ENCODE data around the gene NDUFB2. TPM values are rescaled to one million over a fixed set of nuclear protein-coding genes. Genes with fewer than 3 reads are reported as not detected.

NDUFB2 gene
- total and polyA plus RNA-seq, 9 of the 15 experiments (the other 6 are each of a cell fraction or from before 2014, with no cell fraction given), result 220 to 2,075 (median 320) TPM

DNA sequence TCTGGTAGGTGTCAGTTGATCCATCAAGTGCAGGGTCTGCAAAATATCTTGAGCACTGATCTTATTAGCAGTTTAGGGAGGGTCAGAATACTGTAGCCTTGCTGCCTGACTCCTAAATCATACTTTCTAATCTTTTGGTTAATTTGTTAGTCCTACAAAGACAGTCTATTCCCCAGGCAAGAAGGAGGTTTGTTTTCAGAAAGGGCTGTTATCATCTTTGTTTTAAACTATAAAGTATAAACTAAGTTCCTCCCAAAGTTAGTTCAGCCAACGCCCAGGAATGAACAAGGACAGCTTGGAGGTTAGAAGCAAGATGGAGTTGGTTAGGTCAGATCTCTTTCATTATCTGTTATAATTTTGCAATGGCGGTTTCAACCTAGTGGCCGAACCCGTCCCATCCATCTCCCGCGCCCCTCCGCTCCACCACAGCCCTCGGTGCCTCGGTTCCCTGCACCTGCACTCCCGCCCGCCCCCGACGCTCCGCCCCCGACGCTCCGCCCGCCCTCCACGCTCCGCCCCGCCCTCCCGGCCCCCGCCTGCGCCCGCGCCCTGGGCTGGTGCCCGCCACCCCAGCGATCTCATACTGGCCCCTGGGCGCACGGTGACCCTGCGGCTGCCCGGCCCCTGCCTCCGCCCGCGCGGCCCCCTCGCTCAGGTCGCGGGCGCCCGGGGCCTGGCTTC, 24.0 kb upstream of the NDUFB2 start, which contains the start of gene ADCK2 (continued):
- no peak for TF ChIP-seq BHLHE40 (IDR thresholded peaks at IDR 0.05; ENCODE audit: low read length)
- no peak for TF ChIP-seq HMG20B (CRISPR knock-in tag; IDR thresholded peaks at IDR 0.05)
- no peak for TF ChIP-seq PHF21A (IDR thresholded peaks at IDR 0.05; ENCODE audit: borderline replicate concordance, low read depth)
- no peak; the same call in 1 of the 2 replicates for TF ChIP-seq MYC (IDR thresholded peaks at IDR 0.05; ENCODE audit: low read depth, low read length)
- no peak for TF ChIP-seq MYC (CRISPR knock-in tag; IDR thresholded peaks at IDR 0.05; ENCODE audit: borderline replicate concordance, low read depth)
- no peak for TF ChIP-seq HDAC1 (IDR thresholded peaks at IDR 0.05)
- TF ChIP-seq ZNF274 (IDR thresholded peaks at IDR 0.05; ENCODE audit: borderline replicate concordance, low read depth, low read length), result no peak
- TF ChIP-seq ZNF282 (CRISPR knock-in tag; IDR thresholded peaks at IDR 0.05), result no peak
- no peak for TF ChIP-seq MCM2 (IDR thresholded peaks at IDR 0.05; ENCODE audit: low read depth)
- TF ChIP-seq, protein P1, sequence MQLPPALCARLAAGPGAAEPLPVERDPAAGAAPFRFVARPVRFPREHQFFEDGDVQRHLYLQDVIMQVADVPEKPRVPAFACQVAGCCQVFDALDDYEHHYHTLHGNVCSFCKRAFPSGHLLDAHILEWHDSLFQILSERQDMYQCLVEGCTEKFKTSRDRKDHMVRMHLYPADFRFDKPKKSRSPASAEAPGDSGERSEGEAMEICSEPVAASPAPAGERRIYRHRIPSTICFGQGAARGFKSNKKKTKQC (CRISPR knock-in tag; IDR thresholded peaks at IDR 0.05), result no peak
- no peak for TF ChIP-seq CREBBP (IDR thresholded peaks at IDR 0.05; ENCODE audit: low read depth, low read length)
- TF ChIP-seq PTBP1 (IDR thresholded peaks at IDR 0.05; ENCODE audit: low read depth, low read length), result no peak
- peak; percentile 25; the same call in 1 of the 2 replicates for TF ChIP-seq ZNF507 (tag; conservative IDR thresholded peaks at IDR 0.05)
- TF ChIP-seq ZNF347 (CRISPR knock-in tag; IDR thresholded peaks at IDR 0.05; ENCODE audit: low read depth), result no peak
- TF ChIP-seq, protein P2, sequence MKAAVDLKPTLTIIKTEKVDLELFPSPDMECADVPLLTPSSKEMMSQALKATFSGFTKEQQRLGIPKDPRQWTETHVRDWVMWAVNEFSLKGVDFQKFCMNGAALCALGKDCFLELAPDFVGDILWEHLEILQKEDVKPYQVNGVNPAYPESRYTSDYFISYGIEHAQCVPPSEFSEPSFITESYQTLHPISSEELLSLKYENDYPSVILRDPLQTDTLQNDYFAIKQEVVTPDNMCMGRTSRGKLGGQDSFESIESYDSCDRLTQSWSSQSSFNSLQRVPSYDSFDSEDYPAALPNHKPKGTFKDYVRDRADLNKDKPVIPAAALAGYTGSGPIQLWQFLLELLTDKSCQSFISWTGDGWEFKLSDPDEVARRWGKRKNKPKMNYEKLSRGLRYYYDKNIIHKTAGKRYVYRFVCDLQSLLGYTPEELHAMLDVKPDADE (conservative IDR thresholded peaks at IDR 0.05; ENCODE audit: control insufficient read depth, low read depth, low read length), result no peak
- no peak for TF ChIP-seq ZNF699 (CRISPR knock-in tag; IDR thresholded peaks at IDR 0.05; ENCODE audit: insufficient replicate concordance)
- no peak for TF ChIP-seq HLTF (IDR thresholded peaks at IDR 0.05)
- TF ChIP-seq, protein P3, sequence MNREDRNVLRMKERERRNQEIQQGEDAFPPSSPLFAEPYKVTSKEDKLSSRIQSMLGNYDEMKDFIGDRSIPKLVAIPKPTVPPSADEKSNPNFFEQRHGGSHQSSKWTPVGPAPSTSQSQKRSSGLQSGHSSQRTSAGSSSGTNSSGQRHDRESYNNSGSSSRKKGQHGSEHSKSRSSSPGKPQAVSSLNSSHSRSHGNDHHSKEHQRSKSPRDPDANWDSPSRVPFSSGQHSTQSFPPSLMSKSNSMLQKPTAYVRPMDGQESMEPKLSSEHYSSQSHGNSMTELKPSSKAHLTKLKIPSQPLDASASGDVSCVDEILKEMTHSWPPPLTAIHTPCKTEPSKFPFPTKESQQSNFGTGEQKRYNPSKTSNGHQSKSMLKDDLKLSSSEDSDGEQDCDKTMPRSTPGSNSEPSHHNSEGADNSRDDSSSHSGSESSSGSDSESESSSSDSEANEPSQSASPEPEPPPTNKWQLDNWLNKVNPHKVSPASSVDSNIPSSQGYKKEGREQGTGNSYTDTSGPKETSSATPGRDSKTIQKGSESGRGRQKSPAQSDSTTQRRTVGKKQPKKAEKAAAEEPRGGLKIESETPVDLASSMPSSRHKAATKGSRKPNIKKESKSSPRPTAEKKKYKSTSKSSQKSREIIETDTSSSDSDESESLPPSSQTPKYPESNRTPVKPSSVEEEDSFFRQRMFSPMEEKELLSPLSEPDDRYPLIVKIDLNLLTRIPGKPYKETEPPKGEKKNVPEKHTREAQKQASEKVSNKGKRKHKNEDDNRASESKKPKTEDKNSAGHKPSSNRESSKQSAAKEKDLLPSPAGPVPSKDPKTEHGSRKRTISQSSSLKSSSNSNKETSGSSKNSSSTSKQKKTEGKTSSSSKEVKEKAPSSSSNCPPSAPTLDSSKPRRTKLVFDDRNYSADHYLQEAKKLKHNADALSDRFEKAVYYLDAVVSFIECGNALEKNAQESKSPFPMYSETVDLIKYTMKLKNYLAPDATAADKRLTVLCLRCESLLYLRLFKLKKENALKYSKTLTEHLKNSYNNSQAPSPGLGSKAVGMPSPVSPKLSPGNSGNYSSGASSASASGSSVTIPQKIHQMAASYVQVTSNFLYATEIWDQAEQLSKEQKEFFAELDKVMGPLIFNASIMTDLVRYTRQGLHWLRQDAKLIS (CRISPR knock-in tag; IDR thresholded peaks at IDR 0.05), result no peak; the same call in 1 of the 2 replicates
- no peak for TF ChIP-seq SPI1 (IDR thresholded peaks at IDR 0.05; ENCODE audit: borderline replicate concordance, low read depth, low read length)
- TF ChIP-seq MBD2 (IDR thresholded peaks at IDR 0.05; ENCODE audit: borderline replicate concordance, low read depth), result no peak
- no peak for TF ChIP-seq KLF6 (CRISPR knock-in tag; IDR thresholded peaks at IDR 0.05; ENCODE audit: borderline replicate concordance)
- no peak for TF ChIP-seq SNRNP70 (optimal IDR thresholded peaks at IDR 0.05; ENCODE audit: low read depth, low read length)
- TF ChIP-seq, protein P4, sequence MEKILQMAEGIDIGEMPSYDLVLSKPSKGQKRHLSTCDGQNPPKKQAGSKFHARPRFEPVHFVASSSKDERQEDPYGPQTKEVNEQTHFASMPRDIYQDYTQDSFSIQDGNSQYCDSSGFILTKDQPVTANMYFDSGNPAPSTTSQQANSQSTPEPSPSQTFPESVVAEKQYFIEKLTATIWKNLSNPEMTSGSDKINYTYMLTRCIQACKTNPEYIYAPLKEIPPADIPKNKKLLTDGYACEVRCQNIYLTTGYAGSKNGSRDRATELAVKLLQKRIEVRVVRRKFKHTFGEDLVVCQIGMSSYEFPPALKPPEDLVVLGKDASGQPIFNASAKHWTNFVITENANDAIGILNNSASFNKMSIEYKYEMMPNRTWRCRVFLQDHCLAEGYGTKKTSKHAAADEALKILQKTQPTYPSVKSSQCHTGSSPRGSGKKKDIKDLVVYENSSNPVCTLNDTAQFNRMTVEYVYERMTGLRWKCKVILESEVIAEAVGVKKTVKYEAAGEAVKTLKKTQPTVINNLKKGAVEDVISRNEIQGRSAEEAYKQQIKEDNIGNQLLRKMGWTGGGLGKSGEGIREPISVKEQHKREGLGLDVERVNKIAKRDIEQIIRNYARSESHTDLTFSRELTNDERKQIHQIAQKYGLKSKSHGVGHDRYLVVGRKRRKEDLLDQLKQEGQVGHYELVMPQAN (IDR thresholded peaks at IDR 0.05; ENCODE audit: borderline replicate concordance), result no peak

Measured in K562 (cell line).